Raji (cell line): ENCODE results near the gene NOC3L.

ENCODE experiments used
- POLR2A ChIP-seq: IDR thresholded peaks from 2 replicates; pipeline ENCODE4 v1.6.1; 2011; ENCODE audit warnings: low read depth, low read length, control low read depth; ENCODE audit not compliant: insufficient read depth

NOC3L gene, protein sequence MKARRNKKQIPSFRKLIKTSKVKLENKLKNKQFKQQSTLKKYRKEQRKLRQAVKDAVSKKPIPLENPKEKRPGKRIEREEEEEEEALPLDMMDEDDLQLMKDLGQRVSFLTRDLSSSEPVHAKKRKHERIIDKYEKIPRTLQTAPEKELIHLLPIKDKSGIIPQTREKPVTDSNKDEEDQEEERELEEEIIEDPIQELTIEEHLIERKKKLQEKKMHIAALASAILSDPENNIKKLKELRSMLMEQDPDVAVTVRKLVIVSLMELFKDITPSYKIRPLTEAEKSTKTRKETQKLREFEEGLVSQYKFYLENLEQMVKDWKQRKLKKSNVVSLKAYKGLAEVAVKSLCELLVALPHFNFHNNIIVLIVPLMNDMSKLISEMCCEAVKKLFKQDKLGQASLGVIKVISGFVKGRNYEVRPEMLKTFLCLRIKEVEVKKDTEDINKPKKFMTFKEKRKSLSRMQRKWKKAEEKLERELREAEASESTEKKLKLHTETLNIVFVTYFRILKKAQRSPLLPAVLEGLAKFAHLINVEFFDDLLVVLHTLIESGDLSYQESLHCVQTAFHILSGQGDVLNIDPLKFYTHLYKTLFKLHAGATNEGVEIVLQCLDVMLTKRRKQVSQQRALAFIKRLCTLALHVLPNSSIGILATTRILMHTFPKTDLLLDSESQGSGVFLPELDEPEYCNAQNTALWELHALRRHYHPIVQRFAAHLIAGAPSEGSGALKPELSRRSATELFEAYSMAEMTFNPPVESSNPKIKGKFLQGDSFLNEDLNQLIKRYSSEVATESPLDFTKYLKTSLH

DNA sequence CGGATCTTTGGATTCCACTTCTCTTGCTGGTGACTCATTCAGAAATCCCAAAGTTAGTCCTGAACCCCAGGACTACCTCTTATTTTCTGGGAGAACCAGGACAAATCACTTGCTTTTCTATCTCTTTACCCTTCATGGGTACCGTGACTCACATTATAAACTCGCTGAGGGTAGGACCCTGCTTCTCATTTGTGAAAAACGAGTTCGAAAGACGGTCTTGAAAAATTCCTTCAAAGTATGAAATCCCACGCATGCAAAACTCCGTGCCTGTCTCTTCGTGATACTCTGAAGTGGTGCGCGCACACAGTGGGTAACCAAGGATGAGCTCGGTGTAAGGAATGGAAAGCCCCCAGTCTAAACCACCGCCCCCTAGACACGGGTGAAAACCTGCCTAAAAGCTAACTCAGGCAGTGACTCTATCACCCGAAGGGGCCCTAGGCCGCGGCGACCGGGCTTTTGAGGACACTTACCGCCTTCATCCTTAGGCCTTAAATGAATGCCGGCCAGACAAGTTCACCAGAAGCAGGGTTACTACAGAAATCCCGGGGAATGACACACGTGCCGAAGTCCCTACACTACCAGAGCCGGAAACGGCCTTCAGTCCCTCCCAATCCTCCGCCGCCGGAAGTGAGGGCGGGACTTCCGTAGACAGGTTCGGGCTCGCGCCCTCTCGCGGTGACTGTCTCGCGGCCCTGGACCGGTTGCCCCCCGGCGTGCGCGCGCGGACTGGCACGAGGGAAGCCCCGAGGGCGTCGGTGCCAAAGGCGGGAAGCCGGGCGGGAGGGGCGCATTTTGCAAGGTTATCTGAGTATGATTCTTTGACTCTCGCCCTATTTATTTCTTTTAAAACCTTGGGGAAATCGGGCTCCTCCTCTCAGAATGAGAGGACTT is at the start of gene NOC3L:
Gene NOC3L, minus strand, starts transcription at position 580 of the 891 bp plus-strand sequence. Its CDS starts 101 bp downstream, at position 479.
- peak; percentile 94 for TF ChIP-seq POLR2A

DNA sequence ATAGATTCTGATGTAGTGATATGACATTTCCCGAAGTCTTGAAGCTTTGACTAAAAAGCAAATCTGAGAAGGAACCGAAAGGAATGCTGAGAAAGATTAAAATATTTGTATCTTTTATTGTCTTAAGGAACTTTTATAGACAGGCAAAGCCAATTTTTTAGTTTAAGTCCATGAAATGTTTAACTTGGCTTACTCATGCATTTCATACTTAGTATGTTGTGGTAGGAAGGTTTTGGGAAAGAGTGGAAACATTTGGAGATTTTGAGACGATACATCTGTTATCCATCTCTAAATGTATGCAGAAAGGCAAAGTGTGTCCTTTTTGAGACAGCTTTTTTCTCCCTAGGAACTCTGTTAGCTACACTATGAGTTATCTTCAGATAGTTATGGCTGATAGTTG is 49.7 kb upstream of the NOC3L start:
- TF ChIP-seq POLR2A: no peak

DNA sequence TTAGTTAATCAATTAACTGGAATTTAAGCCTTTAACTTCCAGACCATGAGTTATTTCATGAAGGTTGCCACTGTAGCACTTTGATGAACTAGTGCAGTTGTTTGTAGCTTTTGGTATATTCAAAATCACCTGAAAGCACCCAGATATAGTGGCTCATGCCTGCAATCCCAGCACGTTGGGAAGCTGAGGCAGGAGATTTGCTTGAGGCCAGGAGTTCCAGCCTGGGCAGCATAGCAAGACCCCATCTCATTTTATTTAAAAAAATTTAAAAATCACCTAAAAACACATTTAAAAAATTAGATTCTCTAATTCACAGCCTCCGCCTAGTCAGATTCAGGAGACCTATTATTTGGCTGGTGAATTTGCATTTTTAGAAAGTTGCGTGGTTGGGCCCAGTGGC is 48.6 kb upstream of the NOC3L start:
- TF ChIP-seq POLR2A: no peak

DNA sequence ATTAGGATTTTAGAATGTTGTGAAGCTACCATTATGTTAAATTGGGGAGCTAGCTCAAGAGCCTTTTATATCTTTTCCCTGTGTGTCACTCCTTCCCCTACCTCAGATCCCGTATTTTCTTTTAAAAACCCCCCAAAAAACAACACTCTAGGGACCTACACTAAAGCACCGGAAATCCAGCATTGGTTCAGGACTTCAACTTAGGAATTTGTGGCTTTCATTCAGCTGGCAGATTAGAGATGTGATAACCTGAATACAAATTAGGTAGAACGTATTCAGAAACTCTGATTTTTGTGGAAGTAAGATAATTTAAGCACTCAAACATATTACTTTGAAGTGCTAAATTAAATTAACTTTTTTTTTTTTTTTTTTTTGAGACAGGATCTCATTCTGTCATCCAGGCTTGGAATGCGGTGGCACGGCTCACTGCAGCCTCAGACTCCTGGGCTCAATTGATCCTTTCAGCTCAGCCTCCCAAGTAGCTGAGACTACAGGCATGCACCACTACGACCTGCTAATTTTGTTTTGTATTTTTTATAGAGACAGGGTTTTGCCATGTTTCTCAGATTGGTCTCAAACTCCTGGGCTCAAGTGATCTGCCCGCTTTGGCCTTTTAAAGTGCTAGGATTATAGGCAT is 46.4 kb upstream of the NOC3L start:
- no peak for TF ChIP-seq POLR2A

DNA sequence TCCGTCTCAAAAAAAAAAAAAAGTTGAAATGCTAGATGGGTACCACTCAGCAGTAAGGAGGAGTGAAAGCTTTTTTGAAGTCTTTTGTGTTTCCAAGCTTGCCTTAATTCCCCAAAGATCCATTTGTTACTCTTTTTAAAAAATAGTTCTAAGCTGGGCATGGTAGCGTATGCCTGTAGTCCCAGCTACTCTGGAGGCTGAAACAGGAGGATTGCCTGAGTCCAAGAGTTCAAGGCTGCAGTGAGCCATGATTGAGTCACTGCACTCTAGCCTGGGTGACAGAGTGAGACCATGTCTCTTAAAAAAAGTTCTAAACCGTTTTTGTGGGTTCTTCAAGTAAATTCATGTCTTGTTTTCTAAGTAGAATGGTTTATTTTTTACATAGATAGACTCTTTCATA is 44.9 kb upstream of the NOC3L start:
- TF ChIP-seq POLR2A: no peak

DNA sequence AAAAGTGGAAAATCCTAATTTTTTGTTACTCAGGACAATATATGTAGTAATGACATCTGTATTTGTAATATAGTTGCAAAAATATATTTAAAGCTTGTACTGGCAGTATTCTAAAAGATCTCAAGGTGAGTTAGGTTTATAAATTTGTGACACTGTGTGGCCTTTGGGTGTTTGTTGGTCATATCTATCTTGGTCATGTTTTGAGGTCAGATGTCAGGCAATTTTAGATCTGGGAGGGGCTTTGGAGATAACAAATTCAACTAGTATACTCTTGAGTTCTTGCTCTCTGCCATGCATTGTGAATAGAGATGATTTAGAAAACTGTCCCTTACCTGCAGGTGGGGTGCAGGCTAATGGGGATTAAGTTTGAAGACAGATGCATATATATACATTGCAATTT is 42.7 kb upstream of the NOC3L start:
- TF ChIP-seq POLR2A: no peak

DNA sequence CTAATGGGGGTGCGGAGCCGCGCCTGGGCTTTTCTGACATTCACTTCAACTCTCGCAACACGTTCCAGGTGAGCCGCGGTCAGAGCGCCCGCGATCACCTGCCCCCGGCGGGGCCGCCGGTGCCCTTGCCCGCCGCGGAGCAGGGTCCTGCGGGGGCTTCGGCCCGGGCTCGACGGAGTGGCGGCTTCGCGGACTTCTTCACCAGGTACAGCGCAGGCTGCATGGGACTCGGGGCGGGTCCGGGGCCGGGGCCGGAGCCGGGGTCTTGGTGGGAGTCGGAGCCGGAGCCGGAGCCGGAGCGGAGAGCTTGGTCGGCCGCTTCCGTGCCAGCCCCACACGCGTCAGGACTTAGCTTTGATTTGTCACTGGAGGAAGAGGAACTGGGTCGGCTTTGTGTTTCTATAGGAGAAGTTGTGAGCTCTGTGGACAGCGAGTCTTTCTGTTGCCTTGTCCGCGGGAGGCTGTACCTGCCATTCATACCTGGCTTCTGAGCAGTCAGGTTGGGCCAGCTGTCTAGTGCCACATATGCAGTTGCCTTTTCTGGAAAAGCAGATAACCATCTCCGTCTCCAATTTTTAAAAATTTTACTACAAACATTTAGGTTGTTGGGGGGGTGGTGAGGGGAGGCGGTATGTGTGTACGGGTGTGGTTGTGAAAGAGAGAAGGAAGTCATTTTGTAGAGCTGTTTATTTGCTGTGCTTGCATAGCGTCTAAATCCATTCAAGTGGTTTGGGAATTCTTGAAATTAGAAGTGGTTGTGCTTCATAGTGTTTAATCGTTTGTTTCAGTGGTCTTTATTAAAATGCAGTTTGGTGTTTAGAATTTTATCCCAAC is 40.9 kb upstream of the NOC3L start:
- peak; percentile 61 for TF ChIP-seq POLR2A

DNA sequence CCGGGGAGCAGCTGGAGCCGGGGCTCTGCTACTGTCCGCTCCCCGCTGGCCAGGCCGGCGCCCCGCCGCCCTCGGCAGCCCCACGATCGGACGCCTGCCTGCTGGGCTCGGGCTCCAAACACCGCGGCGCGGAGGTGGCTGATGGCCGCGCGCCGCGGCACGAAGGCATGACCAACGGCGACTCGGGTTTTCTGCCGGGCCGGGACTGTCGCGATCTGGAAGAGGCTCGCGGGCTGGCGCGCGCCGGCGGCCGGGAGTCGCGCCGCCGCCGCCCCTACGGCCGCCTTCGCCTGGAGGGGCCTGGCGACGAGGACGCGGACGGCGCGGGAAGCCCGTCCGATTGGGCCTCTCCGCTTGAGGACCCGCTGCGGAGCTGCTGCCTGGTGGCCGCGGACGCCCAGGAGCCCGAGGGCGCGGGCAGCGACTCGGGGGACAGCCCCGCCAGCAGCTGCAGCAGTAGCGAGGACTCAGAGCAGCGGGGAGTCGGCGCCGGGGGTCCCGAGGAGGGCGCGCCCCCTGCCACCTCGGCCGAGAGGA is 40.2 kb upstream of the NOC3L start:
- no peak for TF ChIP-seq POLR2A

DNA sequence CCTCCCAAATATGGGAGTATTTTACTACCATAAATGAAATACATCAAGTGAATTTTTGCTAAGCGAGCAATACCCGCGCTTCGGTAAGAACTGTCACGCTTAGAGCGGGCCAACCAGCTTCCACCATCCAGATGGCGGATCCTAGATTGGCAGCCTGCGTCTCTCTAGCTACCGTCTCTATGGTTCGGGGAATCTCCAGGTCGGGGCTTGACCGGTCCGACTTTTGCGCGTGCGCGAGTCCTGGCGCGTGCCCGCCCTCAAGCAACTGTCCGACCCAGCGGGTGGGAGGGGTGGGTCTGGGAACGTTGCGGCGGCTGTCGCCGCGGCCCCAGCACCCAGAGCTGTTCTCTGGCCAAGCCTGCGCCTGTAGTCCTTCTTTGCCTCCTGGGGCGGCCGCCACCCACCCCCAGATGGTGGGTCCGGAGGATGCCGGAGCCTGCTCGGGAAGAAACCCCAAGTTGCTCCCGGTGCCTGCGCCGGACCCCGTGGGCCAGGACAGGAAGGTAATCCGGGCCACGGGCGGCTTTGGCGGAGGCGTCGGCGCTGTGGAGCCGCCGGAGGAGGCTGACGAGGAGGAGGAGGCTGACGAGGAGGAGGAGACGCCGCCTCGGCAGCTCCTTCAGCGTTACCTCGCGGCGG is 39.6 kb upstream of the NOC3L start, which contains the start of gene TBC1D12:
Gene TBC1D12, plus strand, starts transcription at position 338 of the 639 bp plus-strand sequence. Its CDS starts 73 bp downstream, at position 411.
- peak; percentile 77 for TF ChIP-seq POLR2A

DNA sequence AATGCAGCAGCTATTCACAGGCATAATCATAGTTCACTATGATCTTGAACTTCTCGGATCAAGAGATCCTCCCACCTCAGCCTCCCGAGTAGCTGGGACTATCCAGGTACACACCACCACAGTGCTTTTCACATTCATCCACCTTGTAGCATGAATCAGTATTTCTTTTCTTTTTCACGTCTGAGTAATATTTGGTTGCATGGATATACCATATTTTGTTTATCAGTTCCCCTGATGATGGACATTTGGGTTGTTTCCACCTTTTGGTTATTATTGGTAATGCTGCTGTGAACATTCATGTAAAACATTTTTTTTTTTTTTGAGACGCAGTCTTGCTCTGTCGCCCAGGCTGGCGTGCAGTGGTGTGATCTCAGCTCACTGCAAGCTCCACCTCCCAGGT is 36.0 kb upstream of the NOC3L start:
- TF ChIP-seq POLR2A: no peak

DNA sequence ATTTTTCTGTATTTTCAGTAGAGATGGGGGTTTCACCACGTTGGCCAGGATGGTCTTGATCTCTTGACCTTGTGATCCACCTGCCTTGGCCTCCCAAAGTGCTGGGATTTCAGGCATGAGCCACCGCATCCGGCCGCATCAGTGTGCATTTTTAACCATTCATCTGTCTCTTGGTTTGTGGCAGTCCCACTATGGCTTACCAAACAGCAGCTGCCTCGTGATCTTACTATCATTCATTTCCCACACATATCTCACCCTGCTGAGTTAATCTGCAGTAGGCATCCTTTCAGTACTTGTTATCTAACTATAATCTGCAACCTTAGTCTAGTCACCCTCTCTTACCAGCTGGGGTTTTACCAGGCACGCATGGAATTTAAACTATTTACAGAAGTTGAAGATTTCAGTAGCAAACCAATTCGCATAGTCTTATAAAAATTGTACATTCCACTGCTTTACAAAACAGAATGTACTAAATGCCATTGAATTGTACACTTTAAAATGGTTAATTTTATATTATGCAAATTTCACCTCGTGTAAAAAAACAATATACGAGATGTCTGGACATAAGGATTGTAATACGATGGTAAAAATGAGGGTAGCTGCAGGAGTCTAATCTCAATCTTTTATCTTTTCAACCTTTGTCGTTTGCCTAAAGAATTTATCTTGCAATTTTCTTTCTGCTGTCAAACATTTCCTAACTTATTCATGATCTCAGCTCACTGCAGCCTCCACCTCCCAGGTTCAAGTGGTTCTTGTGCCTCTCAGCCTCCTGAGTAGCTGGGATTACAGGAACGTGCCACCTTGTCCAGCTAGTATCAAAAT is 35.0 kb upstream of the NOC3L start:
- TF ChIP-seq POLR2A: no peak

DNA sequence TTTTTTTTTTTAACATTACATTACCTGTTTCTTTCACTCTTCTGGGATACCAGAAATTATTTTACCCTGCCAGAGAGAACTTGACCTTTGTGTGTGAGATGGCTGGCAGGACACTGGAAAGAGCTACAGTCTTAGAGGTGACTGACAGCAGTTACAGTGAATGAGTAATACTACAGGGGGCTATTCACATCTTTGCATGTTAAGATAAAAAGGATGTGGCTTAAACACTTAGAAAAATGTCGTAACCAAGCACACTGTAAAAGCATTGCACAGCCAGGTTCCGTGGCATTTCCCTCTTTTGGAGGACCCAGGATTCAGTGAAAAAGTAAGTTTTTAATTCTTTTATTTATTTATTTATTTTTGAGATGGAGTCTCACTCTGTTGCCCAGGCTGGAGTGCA is 20.8 kb upstream of the NOC3L start:
- no peak for TF ChIP-seq POLR2A
